ENCODE data around the gene MAP3K5.
A peak's percentile ranks its signal among the peaks of the same experiment; 100 is the strongest.

The MAP3K5 gene

DNA sequence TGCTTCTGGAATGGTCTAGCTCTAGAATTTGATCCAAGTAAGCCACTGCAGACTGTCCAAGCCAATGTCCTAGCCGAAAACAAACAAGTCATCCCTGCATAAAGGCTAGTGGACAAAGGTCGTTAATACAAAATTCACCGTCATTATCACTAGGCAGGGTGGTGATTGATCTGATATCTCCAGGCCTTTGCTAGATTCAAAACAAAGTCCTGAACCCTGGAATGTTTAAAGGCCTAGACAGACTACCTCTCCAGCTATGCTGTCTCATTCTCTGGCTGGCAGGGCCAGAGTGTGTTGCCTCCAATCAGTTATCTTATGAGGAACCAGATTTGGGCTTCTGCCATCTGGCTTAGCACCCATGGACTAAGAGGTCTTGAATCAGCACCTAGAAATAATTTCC is 280.4 kb downstream of the MAP3K5 start:
- TF ChIP-seq, protein P1, sequence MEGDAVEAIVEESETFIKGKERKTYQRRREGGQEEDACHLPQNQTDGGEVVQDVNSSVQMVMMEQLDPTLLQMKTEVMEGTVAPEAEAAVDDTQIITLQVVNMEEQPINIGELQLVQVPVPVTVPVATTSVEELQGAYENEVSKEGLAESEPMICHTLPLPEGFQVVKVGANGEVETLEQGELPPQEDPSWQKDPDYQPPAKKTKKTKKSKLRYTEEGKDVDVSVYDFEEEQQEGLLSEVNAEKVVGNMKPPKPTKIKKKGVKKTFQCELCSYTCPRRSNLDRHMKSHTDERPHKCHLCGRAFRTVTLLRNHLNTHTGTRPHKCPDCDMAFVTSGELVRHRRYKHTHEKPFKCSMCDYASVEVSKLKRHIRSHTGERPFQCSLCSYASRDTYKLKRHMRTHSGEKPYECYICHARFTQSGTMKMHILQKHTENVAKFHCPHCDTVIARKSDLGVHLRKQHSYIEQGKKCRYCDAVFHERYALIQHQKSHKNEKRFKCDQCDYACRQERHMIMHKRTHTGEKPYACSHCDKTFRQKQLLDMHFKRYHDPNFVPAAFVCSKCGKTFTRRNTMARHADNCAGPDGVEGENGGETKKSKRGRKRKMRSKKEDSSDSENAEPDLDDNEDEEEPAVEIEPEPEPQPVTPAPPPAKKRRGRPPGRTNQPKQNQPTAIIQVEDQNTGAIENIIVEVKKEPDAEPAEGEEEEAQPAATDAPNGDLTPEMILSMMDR (IDR thresholded peaks at IDR 0.05; ENCODE audit: control insufficient read depth, extremely low read depth, insufficient read depth): no peak
- DNase-seq (ENCODE audit: low read depth): no peak
- H3K4me3 ChIP-seq (ENCODE audit: low read depth, low read length): peak overlapping the region; percentile 9; the same call in 1 of the 2 replicates

DNA sequence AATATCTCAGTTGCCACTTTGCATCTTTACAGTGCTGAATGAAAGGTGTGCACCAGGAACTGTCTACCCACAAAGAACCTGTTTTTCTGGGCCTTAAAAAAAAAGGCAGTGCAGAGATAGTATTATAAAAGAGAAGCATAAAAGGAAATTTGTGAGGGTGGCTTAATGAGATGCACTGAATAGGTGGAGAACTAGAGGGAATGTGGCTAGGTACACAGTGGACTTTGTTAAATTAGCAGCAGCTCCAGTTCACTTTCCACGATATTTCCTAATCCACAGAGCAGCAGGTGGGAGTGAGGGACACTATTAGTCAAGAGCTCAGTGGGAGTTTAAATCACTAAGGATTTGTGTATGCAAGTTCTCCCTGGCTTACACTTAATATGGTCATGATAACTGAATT is 280.9 kb downstream of the MAP3K5 start:
- DNase-seq (ENCODE audit: low read depth): peak; percentile 54
- H3K4me3 ChIP-seq (ENCODE audit: low read depth, low read length): peak overlapping the region; percentile 9; the same call in 1 of the 2 replicates
- TF ChIP-seq, protein P1 (IDR thresholded peaks at IDR 0.05; ENCODE audit: control insufficient read depth, extremely low read depth, insufficient read depth): no peak

DNA sequence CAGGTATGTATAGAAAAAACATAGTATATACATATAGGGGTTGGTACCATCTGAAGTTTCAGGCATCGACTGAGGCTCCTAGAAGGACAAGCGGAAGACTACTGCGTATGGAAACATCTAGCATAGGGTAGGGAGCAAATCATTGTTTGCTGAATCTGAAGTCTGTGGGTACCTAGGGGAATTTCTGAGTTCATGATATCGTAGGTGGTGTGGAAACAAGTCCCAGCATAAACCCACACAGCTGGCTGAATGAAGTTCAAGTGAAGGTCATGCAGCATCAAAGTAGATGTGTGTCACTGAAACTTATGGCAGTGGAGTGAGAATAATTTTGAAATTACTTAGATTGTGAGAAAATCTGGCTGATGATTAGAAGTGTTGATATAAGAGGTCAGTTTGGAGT is 281.5 kb downstream of the MAP3K5 start:
- TF ChIP-seq, protein P1 (IDR thresholded peaks at IDR 0.05; ENCODE audit: control insufficient read depth, extremely low read depth, insufficient read depth): no peak
- no peak overlapping the region for H3K4me3 ChIP-seq (ENCODE audit: low read depth, low read length)
- no peak for DNase-seq (ENCODE audit: low read depth)

DNA sequence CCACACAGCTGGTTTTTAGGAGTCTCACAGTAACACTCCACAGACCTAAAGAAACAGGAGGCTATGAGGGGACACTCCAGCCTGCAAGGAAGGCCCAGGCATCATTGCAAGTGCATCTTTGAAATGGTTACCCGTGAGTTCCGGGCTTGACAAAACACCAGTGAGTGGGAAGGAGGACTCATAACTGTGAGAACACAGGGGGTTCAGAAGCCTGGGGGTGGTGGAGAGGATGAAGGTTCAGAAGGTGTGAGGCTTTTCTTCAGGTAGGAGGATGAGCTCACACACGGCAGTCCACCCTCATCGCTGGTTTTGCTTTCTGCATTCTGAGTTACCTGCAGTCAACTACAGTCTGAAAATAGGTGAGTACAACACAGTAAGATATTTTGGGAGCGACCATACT is 282.0 kb downstream of the MAP3K5 start:
- TF ChIP-seq, protein P1 (IDR thresholded peaks at IDR 0.05; ENCODE audit: control insufficient read depth, extremely low read depth, insufficient read depth): no peak
- DNase-seq (ENCODE audit: low read depth): no peak
- no peak overlapping the region for H3K4me3 ChIP-seq (ENCODE audit: low read depth, low read length)

DNA sequence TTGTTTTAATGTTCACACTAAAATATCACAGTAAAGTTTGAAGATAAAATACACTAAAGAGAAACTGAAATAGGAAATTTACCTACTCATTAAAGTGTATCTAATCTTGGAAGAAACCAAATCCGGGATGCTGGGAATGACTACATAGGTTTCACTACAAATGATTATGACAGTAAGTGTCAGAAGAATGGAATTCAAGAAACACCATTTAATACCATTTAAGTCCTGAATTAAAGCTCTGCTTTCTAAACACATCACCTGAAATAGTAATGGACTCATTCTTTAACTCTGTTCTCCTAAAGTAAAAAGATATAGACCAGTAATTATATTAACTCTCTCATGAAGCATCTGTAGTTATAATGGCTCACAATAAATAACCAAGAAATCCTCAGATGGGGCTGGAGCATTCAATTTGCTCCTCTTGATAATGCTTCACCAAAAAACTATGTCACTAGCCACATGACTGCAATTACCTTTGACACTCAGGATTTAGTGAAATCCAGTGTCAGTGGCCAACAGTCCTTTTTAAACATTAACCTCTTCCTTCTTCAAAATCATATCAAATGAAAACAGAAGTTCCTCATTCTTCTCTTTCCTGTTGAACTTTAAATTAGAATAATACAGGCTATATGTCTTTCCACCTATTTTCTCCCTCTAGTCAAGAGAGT is 283.4 kb downstream of the MAP3K5 start:
- no peak for DNase-seq (ENCODE audit: low read depth)
- no peak overlapping the region for H3K4me3 ChIP-seq (ENCODE audit: low read depth, low read length)
- TF ChIP-seq, protein P1 (IDR thresholded peaks at IDR 0.05; ENCODE audit: control insufficient read depth, extremely low read depth, insufficient read depth): no peak

Data from LNCaP clone FGC (cell line).